Measurements from ENCODE around the gene CD164L2.
A peak's percentile ranks its signal among the peaks of the same experiment; 100 is the strongest.

Gene CD164L2

DNA sequence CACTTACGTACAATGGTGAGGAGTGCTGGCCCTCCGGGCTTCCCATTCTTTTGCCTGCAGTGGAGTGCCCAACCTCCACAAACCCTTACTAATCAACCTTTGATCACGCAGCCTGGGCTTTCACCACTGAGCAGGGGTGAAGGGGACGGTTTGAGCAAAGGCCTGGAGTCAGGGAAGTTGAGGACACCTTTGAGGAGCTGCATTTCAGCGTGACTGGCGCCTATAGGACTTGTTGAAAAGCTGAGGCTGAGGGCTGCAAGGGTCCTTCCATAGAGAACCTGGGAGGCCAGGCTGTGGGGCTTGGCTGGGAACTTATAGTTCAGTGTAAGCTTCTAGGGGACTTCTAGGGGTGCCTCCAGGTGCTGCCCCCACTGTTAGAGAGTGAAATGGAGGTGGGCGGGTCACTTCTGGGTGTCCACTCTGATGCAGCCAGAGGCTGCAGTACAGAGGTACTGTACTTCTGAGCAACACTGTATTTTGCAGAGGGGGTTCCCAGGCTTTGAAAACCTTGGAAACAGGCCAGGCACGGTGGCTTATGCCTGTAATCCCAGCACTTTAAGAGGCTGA lies 31.5 kb downstream of the CD164L2 start:
- Histone ChIP-seq H2BK5ac (ENCODE audit: low read depth, low read length, poor library complexity, severe bottlenecking) (no peak overlapping the region), H3K18ac (ENCODE audit: low read depth in 1 of 2, low read length in 2 of 2) (no peak overlapping the region), H4K8ac (ENCODE audit: low read length) (peak overlapping the region; percentile 61), H3K23ac (ENCODE audit: low read length in 2 of 2) (no peak overlapping the region), H2BK120ac (ENCODE audit: low read depth, low read length) (no peak overlapping the region), H3K27ac (ENCODE audit: low read length, poor library complexity, severe bottlenecking) (no peak overlapping the region), H3K4me1 (ENCODE audit: control insufficient read depth, insufficient read depth, low read depth, low read length) (peaks cover 26% of the 10 kb centered on the region), H3K79me1 (replicated peaks; ENCODE audit: low read length, poor library complexity, severe bottlenecking) (no peaks in the 10 kb centered on the region), H2BK12ac (ENCODE audit: low read length in 2 of 2) (no peak overlapping the region), H2BK15ac (ENCODE audit: low read depth, poor library complexity, severe bottlenecking) (peak overlapping the region; percentile 34), H3K14ac (ENCODE audit: low read length in 2 of 2) (no peak overlapping the region), H4K91ac (ENCODE audit: low read length) (no peak overlapping the region), H3K4me2 (ENCODE audit: low read length, poor library complexity, severe bottlenecking) (peak overlapping the region; percentile 79), H2AFZ (ENCODE audit: low read depth, low read length) (no peak overlapping the region), H3K9ac (ENCODE audit: low read length) (no peak overlapping the region), H3K4ac (ENCODE audit: low read depth in 1 of 2, low read length in 2 of 2) (no peak overlapping the region), H3K36me3 (ENCODE audit: control insufficient read depth in 1 of 2, insufficient read depth in 2 of 2, low read depth in 1 of 2, low read length in 2 of 2) (peaks cover 24 to 30% of the 10 kb centered on the region in 2 experiments), H3K4me3 (ENCODE audit: insufficient read depth in 1 of 2, low read depth in 1 of 2, low read length in 2 of 2) (peak overlapping the region in 1 of 2 experiments; percentile 38), H2AK5ac (ENCODE audit: low read length, severe bottlenecking) (no peak overlapping the region), H3K27me3 (ENCODE audit: control insufficient read depth in 1 of 2, insufficient read depth in 1 of 2, low read length in 2 of 2) (peaks cover 0 to 31% of the 10 kb centered on the region in 2 experiments), H3K9me3 (ENCODE audit: control insufficient read depth, low read length) (no peaks in the 10 kb centered on the region)
- WGBS, result 48% methylated on average over 6 of the region's 8 CpGs
- DNase-seq, result no peak

DNA sequence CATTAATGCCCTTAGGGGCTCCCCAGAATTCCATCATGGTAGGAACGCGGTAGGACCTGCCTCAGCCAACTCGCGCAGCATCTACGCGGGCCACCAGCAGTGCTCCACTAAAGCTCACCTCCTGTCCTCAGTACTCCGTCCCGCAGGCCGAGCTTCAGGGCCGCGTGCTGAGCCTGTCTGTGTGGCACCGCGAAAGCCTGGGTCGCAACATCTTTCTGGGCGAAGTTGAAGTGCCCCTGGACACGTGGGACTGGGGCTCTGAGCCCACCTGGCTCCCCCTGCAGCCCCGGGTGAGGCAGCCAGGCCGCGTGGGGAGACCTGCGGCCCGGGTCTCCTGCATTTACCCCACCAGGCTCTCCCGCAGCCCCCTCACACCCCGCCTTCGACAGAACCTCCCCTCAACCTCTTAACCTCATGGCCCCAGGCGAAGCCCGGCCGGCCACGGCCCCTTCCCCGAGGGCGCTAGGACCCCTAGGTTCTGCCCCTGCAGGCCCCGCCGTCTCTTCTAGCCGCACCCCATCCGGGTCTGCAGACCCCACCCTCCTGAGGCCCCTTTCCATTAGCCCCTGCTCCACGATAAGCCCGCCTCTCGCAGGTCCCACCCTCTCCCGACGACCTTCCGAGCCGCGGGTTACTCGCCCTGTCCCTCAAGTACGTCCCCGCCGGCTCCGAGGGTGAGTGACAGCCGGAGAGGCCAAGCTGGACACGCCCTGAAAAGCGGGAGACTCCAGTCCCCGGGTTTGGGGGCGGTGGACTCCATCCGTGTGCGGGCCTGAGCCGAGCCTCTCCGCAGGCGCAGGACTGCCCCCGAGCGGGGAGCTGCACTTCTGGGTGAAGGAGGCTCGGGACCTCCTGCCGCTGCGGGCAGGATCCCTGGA lies 32.2 kb downstream of the CD164L2 start:
- H3K23ac ChIP-seq (ENCODE audit: low read length in 2 of 2), result no peak overlapping the region
- H3K18ac ChIP-seq (ENCODE audit: low read depth in 1 of 2, low read length in 2 of 2), result peak overlapping the region; percentile 12 to 46
- H3K9me3 ChIP-seq (ENCODE audit: control insufficient read depth, low read length), result no peaks in the 10 kb centered on the region
- H4K91ac ChIP-seq (ENCODE audit: low read length), result no peak overlapping the region
- no peak overlapping the region for H2AFZ ChIP-seq (ENCODE audit: low read depth, low read length)
- peak overlapping the region; percentile 79 for H3K4me2 ChIP-seq (ENCODE audit: low read length, poor library complexity, severe bottlenecking)
- no peak overlapping the region for H3K27ac ChIP-seq (ENCODE audit: low read length, poor library complexity, severe bottlenecking)
- peak overlapping the region in 1 of 2 experiments; percentile 21 for H2BK12ac ChIP-seq (ENCODE audit: low read length in 2 of 2)
- H2AK5ac ChIP-seq (ENCODE audit: low read length, severe bottlenecking), result no peak overlapping the region
- peaks cover 0 to 31% of the 10 kb centered on the region in 2 experiments for H3K27me3 ChIP-seq (ENCODE audit: control insufficient read depth in 1 of 2, insufficient read depth in 1 of 2, low read length in 2 of 2)
- peak overlapping the region in 1 of 2 experiments; percentile 38 for H3K4me3 ChIP-seq (ENCODE audit: insufficient read depth in 1 of 2, low read depth in 1 of 2, low read length in 2 of 2)
- H3K9ac ChIP-seq (ENCODE audit: low read length), result peak overlapping the region; percentile 45
- peak; percentile 57 for DNase-seq
- peaks cover 26% of the 10 kb centered on the region for H3K4me1 ChIP-seq (ENCODE audit: control insufficient read depth, insufficient read depth, low read depth, low read length)
- H4K8ac ChIP-seq (ENCODE audit: low read length), result peak overlapping the region; percentile 61
- WGBS, result 29% methylated on average over 62 of the region's 62 CpGs
- H3K36me3 ChIP-seq (ENCODE audit: control insufficient read depth in 1 of 2, insufficient read depth in 2 of 2, low read depth in 1 of 2, low read length in 2 of 2), result peaks cover 17 to 23% of the 10 kb centered on the region in 2 experiments
- H2BK120ac ChIP-seq (ENCODE audit: low read depth, low read length), result no peak overlapping the region
- peak overlapping the region; percentile 13 for H2BK15ac ChIP-seq (ENCODE audit: low read depth, poor library complexity, severe bottlenecking)
- H2BK5ac ChIP-seq (ENCODE audit: low read depth, low read length, poor library complexity, severe bottlenecking), result no peak overlapping the region
- no peaks in the 10 kb centered on the region for H3K79me1 ChIP-seq (replicated peaks; ENCODE audit: low read length, poor library complexity, severe bottlenecking)
- peak overlapping the region in 1 of 2 experiments; percentile 46 for H3K14ac ChIP-seq (ENCODE audit: low read length in 2 of 2)
- no peak overlapping the region for H3K4ac ChIP-seq (ENCODE audit: low read depth in 1 of 2, low read length in 2 of 2)

DNA sequence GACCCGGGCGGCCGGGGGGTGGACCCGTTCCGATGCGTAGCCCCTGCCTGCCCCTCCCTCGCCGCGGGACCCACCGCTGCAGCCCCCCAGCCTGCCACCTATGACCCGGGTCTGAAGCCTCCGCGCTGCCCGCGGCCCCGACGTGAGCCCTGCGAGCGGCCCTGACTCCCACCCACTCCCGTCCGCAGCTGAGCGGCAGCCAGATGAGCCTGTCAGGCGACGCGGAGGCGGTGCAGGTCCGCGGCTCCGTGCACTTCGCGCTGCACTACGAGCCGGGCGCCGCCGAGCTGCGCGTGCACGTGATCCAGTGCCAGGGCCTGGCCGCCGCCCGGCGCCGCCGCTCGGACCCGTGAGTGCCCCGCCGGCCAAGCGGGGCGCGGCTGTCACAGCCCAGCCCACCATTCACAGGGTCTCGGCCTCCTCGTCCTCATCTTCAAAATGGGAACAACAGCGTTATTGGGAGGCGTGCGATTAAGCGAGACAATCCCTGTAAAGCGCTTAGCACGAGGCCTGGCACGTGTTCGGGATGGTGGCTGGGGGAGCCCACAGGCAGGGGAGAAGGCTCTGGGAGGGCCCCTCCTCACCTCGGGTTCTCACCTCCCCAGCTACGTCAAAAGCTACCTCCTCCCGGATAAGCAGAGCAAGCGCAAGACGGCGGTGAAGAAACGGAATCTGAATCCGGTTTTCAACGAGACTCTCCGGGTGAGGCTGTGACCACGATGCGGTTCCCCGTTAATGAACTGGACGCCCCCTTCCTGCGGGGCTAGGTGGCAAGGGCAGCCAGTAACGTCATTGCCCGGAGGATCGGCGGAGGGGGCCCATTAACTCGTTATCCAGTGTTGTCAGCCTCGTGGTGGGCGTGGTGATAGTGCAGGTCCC lies 33.1 kb downstream of the CD164L2 start:
- peak overlapping the region; percentile 75 for H3K4me2 ChIP-seq (ENCODE audit: low read length, poor library complexity, severe bottlenecking)
- H3K79me1 ChIP-seq (replicated peaks; ENCODE audit: low read length, poor library complexity, severe bottlenecking), result no peaks in the 10 kb centered on the region
- peaks cover 9 to 14% of the 10 kb centered on the region in 2 experiments for H3K36me3 ChIP-seq (ENCODE audit: control insufficient read depth in 1 of 2, insufficient read depth in 2 of 2, low read depth in 1 of 2, low read length in 2 of 2)
- no peak overlapping the region for H3K27ac ChIP-seq (ENCODE audit: low read length, poor library complexity, severe bottlenecking)
- peak overlapping the region; percentile 54 for H2AFZ ChIP-seq (ENCODE audit: low read depth, low read length)
- H3K18ac ChIP-seq (ENCODE audit: low read depth in 1 of 2, low read length in 2 of 2), result peak overlapping the region; percentile 30 to 74
- peak overlapping the region; percentile 2 for H2BK15ac ChIP-seq (ENCODE audit: low read depth, poor library complexity, severe bottlenecking)
- H3K4ac ChIP-seq (ENCODE audit: low read depth in 1 of 2, low read length in 2 of 2), result no peak overlapping the region
- peak overlapping the region; percentile 1 for H4K8ac ChIP-seq (ENCODE audit: low read length)
- H3K27me3 ChIP-seq (ENCODE audit: control insufficient read depth in 1 of 2, insufficient read depth in 1 of 2, low read length in 2 of 2), result peaks cover 0 to 31% of the 10 kb centered on the region in 2 experiments
- H3K9me3 ChIP-seq (ENCODE audit: control insufficient read depth, low read length), result no peaks in the 10 kb centered on the region
- H2BK12ac ChIP-seq (ENCODE audit: low read length in 2 of 2), result peak overlapping the region in 1 of 2 experiments; percentile 26
- H2AK5ac ChIP-seq (ENCODE audit: low read length, severe bottlenecking), result no peak overlapping the region
- H3K4me3 ChIP-seq (ENCODE audit: insufficient read depth in 1 of 2, low read depth in 1 of 2, low read length in 2 of 2), result peak overlapping the region; percentile 56
- H2BK120ac ChIP-seq (ENCODE audit: low read depth, low read length), result no peak overlapping the region
- peak; percentile 68 for DNase-seq
- peak overlapping the region; percentile 31 for H4K91ac ChIP-seq (ENCODE audit: low read length)
- peaks cover 26% of the 10 kb centered on the region for H3K4me1 ChIP-seq (ENCODE audit: control insufficient read depth, insufficient read depth, low read depth, low read length)
- H3K14ac ChIP-seq (ENCODE audit: low read length in 2 of 2), result no peak overlapping the region
- H2BK5ac ChIP-seq (ENCODE audit: low read depth, low read length, poor library complexity, severe bottlenecking), result no peak overlapping the region
- 31% methylated on average over 64 of the region's 84 CpGs for WGBS
- H3K23ac ChIP-seq (ENCODE audit: low read length in 2 of 2), result no peak overlapping the region
- peak overlapping the region; percentile 45 for H3K9ac ChIP-seq (ENCODE audit: low read length)

All from mesenchymal stem cell (in vitro differentiated cells and primary cell).